NCI-H2227 treated with DMSO at 0.1 percent for 48 hours (cell line): ENCODE measurements around the gene PTOV1.

Experiments
- DNase-seq: peaks from one replicate; lab custom pipeline; 2025; lab: John Stamatoyannopoulos, UW

PTOV1 gene

DNA sequence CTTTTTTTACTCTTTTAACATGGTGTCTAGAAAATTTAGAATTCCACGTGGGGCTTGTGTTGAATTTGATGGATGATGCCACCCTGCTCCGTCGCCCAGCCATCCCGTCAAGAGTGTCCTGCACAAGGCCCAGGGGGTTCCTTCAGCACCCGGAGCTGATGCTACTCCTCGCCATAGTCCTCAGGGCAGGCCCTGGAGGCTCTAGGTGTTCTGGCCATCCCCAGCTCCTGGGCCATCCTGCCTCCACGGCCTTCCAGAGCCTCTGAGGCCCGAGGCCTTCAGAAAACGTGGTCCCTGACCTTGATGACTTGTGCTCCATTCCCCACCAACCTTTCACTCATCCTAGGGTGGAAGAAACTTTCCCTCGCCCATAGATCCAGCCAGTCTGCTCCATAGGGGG lies 22.9 kb downstream of the PTOV1 start:
- no peak for DNase-seq

DNA sequence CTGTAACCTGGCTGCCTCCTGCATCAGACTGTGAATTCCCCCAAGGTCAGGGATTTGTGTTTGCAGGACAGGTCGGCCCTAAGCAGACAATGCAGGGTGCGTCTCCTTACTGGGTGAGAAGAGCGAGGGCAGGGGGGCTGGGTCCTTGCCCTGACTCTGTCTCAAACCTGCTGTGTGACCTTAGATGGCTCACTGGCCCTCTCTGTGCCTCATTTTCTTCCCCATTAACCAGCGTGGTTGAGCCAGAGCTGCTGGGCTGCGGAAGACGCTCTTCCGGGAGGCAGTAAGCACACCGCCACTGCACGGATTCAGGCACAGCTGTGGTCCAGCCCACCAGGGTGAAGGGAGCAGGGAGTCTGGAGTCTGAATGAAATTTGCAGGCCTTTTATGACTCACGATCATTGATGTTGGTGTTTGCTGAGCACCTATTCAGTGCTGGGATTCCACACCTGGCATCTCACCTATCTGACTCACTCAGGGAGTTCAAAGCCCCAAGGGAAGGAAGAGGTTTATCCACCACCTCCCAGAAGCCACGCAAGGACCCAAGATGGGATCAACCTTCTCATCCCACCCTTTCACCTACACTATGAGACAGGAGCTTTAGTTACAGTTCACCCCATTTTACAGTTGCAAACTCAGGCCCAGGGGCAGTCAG lies 23.7 kb downstream of the PTOV1 start:
- no peak for DNase-seq

DNA sequence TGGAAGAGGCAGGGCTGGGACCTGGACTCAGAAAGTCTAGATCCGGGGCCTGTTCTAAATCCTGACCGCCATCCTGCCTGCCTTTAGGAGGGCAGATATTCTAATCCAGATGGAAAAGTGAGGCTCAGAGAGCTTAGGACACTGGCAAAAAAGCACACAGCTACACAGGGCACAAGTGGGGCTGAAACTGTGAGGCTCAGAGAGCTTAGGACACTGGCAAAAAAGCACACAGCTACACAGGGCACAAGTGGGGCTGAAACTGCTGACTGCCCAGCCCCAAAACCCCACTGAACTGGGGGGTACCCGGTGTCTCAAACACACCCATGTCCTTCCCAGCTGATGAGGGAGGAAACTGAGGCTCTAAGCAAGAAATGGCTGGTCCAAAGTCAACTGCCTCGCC lies 24.2 kb downstream of the PTOV1 start:
- no peak for DNase-seq

DNA sequence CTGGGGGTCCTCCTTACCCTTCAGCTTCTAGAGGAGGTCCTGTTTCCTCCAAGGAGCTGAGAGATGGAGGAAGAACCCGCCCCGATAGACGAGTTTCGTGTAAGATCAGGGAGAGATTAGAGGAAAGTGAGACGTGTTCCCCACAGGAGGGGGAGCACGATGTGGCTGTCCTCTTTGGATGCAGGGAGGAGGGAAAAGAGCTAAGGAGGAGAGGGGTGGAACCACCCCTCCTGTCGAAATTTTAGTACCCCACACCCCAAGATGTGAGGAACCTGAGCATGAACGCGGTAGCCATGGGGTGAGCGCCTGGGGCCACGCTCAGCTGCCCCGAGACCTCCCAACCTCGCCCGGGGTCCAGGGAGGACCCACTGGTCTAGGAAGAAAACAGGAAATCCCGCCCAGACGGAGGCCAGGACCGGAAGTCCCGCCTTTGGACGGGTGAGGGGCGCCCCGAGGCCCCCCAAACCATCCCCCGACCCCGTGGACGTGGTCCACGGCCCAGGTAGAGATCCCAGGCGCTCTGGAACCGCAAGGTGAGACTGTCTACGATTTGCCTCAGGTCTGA lies 25.0 kb downstream of the PTOV1 start:
- peak; percentile 27 for DNase-seq

DNA sequence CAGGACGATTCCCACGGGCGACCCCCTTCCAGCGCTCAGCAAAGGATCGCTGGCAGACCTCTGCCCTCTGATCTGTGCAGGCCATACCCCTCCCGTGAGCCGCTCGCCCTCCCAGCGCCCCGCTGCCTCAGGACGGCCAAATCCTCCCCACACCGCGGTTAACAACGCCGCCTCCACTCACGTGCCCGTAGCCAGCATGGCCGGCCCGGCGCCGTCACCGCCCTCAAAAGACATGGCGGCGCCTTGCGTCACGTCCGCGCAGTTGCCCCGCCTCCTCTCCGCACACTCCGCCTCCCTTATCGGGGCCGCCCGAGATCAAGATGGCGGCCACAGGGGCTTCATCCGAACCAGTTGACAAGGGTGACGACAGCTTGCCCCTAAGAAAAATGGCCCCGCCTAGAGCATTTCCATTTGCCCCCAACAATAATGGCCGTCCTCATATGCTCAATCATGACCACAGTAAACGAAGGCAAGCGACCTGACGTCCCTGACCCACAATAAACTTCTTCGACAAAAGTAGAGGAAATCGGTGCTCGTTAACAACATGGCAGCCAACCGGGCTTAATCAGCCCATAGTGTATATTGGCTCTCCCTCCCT lies 25.6 kb downstream of the PTOV1 start:
- DNase-seq: peak; percentile 94

DNA sequence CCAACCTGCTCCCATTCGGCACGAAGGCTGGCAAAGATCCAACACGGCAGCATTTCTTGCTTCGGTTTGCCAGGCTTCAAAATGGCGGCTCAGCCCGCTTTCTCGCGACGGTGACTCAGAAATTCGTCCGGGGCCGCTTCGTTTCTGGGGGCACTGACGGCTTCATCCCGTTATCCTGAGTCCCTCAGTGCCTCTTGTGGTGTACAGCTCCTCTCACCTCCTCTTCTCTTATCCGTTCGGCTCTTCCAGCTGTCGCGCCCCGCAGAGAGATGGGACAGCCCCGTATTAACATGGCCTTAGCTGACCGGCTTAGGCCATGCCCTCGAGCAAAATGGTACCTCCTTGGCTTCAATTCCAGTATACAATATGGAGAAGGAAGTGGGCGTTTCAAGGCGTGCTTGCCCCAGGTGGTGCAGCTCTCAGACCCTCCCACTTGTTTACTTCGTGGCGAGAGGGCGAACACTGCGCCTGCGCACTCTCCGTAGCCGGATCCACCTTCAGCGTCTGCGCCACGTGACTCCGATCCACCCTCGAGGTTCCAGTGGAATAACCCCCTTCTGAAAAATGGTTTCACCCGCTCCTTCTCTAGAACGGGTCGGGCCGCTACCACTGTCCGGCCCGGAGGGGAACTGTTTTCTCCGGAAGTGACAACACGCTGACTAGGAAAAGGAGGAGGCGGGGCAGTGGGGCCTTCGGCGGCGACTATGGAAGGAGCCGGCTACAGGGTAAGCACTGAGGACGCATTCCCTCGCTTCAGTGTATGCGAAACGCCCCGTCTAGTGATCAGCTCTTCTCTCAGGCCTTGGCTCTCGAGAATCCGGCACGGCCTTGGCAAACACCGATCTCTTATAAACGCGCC lies 26.3 kb downstream of the PTOV1 start, which contains the start of the genes AKT1S1 and TBC1D17:
AKT1S1 (minus strand) TSS at position 336 of the 859 bp plus-strand sequence. CDS start 4,060 bp downstream, outside the sequence.
TBC1D17 (plus strand) TSS at position 683 of the 859 bp plus-strand sequence; CDS start at position 705, 22 bp downstream.
- DNase-seq: peak; percentile 94

DNA sequence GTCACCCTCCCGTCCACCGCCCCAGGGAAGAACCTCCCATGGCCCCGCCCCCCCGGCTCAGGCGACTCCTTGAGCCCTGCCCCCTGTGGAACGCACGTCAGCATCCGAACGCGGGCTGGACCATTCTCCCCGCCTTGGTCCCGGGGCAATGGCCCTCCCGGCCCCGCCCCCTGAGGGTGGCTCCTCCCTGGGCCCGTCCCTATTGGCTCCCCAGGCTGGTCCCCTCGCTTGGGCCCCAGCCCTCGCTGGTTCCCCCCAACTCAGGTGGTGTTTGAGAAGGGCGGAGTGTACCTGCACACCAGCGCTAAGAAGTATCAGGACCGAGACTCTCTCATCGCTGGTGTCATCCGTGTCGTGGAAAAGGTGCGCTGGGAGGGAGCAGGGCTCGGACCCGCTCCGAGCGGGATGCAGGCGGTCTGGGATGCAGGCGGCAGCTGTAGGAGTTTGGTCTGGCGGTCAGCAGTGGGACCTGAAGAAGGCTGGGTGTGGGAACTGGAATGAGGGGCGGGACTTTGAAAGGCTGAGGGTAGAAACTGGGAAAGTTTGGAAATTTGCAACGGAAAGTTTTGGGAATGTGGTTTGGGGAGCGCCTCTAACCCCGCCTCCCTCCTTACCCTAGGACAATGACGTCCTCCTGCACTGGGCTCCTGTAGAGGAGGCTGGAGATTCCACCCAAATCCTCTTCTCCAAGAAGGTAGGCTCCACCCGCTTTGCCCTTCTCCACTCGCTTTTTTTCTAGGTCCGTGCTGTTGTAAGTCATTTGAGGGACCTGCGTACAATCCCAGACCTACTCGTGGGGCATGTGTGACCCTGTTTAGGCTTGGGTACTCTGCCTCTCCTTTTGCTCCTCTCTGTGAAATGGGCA lies 27.2 kb downstream of the PTOV1 start:
- peak; percentile 92 for DNase-seq

DNA sequence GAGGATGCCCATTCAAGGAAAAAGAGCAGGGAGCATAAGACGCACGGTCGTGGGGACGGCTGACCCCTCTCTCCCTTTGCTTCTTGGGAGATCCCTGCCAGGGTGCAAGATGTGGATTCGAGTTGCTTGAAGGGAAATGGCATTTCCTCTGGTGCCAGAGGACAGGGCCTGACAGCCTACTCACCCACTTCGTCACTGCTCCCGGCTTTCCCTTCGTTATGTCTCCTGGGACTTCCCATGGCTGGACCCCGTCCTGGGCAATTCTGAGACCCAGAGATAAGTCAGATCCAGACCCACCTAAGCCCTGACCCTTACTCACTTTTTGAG lies 27.7 kb downstream of the PTOV1 start:
- DNase-seq: no peak

DNA sequence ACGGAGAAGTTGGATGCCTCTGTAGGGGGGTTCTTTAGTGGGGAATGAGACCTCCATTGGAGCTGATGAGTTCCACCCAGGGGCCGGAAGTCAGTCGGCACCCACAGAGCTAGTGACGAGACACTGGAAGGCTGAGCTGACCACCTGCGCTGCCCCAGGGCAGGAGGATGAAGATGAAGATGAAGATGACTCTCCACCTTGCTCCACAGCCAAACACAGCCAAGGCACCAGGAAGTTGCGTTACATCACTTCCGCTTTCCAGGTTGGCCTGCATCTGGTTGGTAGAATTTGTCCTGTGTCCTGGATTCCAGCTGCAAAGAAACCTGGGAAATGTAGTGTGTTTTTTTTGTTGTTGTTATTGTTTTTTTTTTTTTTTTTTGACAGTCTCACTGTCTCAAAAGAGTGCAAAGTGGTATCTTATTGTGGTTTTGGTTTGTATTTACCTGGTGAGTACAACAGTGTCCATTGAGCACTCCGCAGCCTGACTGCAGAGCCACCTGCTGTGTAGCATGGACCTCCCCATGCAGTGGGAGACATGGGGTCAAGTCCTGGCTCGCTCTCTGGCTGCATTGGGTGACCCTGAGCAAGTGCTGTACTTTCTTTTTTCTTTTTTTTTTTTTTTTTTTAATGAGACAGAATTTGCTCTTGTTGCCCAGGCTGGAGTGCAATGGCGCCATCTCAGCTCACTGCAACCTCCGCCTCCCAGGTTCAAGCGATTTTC lies 28.4 kb downstream of the PTOV1 start:
- no peak for DNase-seq

DNA sequence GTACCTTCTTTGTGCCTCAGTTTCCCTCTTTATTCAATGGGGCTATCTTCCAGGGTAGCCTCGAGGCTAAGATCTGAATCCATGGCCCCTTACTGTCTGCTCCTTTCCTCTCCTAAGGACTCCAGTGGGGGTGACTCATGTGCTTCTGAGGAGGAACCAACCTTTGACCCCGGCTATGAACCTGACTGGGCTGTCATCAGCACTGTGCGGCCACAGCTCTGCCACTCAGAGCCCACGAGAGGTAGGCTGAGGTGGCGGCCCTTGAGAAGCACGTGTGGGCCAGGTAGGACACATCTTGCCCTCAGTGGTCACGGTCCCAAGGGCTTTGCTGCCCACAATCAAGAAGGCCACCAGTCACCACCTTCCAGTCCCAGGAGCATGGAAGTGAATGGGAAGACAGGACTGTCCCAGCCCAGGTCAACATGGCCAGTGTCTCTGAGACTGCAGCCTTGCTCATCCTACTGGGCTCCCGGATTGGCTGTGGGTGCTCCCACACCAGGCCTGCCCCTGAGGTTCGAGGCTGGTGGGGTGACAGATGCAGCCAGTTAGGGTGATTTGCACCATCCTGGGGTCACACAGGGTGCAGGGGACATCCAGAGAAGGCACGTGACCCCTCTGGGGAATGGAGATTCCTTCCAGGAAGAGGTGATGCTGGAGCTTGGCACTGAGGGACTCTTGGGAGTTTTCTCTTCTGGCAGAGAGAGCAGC lies 29.4 kb downstream of the PTOV1 start:
- no peak for DNase-seq

DNA sequence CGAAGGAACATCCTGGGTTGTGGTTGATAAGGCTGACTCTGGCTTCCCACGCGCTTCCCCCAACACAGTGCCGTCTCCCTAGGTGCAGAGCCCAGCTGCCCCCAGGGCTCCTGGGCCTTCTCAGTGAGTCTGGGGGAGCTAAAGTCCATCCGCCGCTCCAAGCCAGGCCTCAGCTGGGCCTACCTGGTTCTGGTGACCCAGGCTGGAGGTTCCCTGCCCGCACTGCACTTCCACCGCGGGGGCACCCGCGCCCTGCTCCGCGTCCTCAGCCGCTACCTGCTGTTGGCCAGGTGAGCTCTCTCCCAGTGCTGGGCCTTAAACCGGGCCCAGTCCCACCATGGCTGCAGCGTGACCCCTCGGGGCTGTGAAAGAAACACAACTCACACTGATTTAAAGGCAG lies 30.2 kb downstream of the PTOV1 start:
- no peak for DNase-seq

DNA sequence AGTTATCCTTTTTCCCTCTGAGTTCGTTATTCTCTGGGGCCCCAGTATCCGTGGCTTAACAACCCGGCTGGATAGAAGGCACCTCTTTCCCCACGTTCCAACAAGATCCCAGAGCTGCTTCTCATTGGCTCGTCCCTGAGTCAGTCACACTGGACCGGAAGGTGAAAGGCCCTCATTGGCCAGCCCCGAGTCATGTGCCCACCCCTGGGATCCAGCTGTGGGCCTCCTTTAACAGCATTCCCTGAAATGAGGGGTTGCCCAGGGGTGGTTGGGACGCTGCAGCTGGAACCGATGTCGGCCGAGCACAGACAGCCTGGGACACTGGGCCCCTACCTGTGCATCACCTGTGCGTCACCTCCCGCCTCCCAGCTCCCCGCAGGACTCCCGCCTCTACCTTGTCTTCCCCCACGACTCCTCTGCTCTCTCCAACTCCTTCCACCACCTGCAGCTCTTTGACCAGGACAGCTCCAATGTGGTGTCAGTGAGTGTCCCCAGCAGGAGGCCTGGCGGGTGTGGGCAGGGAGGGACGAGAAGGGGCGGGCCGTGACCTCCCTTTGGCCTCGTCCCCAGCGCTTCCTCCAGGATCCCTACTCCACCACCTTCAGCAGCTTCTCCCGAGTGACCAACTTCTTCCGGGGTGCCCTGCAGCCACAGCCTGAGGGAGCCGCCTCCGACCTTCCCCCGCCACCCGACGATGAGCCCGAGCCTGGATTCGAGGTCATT lies 30.9 kb downstream of the PTOV1 start:
- no peak for DNase-seq

DNA sequence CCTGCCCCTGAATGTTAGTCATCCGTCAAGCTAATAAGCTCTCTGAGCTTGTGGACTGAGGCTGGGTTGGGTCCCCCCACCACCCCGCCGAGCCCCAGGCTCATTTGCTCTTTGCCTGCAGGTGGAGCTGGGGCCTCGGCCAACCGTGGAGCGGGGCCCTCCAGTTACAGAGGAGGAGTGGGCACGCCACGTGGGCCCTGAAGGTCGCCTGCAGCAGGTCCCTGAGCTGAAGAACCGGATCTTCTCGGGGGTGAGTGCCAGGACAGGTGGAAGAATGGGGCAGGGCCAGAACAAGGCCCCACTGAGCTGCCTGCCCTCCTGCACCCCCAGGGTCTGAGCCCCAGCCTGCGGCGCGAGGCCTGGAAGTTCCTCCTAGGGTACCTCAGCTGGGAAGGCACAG lies 31.7 kb downstream of the PTOV1 start:
- no peak for DNase-seq

DNA sequence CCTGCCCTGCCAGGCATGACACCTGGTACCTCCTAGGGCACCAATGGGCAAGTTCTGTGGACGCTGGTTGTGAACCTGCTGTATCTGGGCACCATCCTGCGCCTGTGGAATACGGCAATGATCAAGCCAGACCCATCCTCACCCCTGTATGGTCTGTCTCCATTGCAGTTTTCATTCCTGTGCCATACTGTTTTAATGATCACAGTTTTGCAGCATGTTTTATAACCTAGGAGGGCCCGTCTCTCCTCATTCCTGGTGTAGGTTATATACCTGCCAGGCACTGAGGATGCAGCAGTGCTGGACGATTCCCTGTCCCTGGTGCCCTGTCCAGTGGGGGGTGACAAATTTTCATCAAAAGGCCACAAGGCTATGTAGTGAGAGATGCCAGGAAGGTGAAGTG lies 32.1 kb downstream of the PTOV1 start:
- DNase-seq: no peak

DNA sequence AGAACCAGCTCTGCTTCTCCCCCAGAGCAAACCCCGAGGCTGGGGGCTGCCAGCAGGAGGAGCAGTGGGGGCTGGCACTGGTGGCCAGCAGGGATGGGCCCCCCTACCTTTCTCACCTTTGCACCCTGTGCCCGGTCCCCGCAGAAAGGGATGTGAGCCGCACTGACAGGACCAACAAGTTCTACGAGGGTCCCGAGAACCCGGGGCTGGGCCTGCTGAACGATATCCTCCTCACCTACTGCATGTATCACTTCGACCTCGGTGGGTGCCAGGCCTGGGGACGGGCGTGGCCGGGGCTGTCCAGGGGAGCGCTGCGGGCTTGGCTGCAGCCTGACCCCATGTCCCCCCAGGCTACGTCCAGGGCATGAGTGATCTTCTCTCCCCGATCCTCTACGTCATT lies 33.1 kb downstream of the PTOV1 start:
- no peak for DNase-seq

DNA sequence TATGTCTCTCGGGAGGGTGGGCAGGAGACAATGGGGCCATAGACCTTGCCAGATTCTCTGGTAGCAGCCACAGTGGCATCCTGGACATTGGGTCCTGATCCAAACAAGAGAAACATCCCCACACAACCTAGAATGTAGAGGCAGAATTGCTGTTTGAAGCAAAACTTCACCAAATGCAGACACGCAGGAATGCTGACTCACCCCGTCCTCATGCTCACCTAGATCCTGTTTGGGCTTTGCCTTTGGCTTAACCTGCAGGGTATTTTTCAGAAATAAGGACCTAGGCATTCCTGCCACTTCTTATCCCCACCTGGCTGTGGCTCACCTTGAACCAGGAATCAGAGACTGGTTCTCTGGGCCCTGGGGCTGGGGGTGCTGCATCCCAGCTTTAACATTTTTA lies 33.8 kb downstream of the PTOV1 start:
- no peak for DNase-seq

DNA sequence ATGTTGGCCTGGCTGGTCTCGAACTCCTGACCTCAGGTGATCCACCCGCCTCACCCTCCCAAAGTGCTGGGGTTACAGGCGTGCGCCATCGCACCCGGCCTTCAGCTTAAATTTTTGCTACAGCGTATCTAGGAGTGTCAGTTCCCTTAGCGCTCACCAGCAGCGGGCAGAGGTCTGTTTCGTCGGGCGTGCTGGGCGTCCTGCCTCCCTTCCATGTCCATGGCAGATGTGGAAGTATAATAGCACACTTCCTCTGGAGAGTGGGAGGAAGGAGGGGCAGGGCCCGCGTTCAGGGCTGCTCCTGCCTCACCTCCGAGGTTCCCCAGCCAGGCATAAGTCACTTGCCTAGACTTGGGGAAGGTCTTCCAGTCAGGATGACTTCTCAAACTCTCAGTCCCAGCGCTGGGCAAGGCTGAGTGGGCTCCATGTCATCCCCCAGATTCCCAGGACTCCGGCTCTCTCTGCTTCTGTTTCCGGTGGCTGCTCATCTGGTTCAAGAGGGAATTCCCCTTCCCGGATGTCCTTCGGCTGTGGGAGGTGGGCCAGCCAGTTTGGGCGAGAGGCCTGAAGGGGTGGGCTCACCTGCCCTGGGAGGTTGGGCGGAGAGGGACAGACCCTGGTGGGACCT lies 36.2 kb downstream of the PTOV1 start:
- DNase-seq: no peak

DNA sequence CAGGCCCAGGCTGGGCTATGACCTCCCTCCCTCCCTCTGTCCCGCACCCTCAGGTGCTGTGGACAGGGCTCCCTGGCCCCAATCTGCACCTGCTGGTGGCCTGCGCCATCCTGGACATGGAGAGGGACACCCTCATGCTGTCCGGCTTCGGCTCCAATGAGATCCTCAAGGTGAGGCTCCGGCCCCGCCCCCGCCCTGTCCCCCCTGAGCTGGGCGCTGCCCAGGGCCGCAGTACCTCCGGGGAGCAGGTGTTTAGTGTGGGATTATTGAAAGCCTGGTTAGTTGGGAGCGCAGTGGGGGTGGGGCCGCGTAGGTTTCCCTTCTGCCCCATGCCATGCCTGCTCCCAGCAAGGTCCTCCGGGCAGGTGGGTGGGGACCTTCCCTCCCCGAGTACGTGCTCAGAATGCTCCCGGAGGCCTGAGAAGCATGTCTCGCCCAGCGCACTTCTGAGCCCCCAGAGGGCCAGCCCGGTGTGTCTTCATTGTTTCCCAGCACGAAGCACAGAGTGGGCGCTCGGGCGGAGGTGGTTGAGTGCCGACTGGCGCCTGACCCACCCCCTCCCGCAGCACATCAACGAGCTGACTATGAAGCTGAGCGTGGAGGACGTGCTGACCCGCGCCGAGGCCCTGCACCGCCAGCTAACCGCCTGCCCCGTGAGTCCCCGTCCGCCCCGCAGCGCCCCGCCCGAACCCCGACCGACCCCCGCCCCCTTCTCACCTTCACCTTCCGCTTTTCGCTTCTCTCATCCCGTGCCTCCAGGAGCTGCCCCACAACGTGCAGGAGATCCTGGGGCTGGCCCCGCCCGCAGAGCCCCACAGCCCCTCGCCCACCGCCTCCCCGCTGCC lies 36.9 kb downstream of the PTOV1 start:
- peak; percentile 1 for DNase-seq

DNA sequence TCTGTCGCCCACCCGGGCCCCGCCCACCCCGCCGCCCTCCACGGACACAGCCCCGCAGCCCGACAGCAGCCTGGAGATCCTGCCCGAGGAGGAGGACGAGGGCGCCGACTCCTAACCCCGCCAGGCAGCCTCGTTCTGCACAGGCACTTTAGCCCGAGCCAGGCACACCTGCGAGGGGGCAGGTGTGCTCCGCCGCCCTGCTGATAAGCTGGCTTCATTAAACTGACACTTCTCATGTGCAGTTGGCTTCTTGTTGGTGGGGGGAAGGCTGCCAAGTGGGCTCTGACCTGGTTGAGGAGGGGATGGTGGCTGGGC lies 37.5 kb downstream of the PTOV1 start:
- no peak for DNase-seq
